ENCODE data around the gene RIMKLA.

RIMKLA gene

GRCh38 chr1:42430286-42431135 is 49.9 kb downstream of the RIMKLA start:
- no peak for DNase-seq (ENCODE audit: low read depth)

GRCh38 chr1:42431514-42431913 is 50.9 kb downstream of the RIMKLA start:
- no peak for DNase-seq (ENCODE audit: low read depth)

- no peak for DNase-seq (ENCODE audit: low read depth)
Measured at GRCh38 chr1:42432714-42433113, 52.1 kb downstream of the RIMKLA start.

- DNase-seq (ENCODE audit: low read depth) = no peak
Measured at GRCh38 chr1:42433369-42433768, 52.8 kb downstream of the RIMKLA start.

GRCh38 chr1:42434340-42434739 is 53.7 kb downstream of the RIMKLA start:
- DNase-seq (ENCODE audit: low read depth) = no peak

GRCh38 chr1:42439940-42440339 is 59.3 kb downstream of the RIMKLA start:
- DNase-seq (ENCODE audit: low read depth) = no peak

- DNase-seq (ENCODE audit: low read depth) = no peak
Measured at GRCh38 chr1:42442662-42443061, 62.1 kb downstream of the RIMKLA start.

GRCh38 chr1:42449256-42449655 is 68.7 kb downstream of the RIMKLA start:
- DNase-seq (ENCODE audit: low read depth) = no peak

- DNase-seq (ENCODE audit: low read depth) = no peak
Measured at GRCh38 chr1:42450061-42450460, 69.5 kb downstream of the RIMKLA start.

- DNase-seq (ENCODE audit: low read depth) = no peak
Measured at GRCh38 chr1:42453386-42453785, 72.8 kb downstream of the RIMKLA start.

GRCh38 chr1:42454403-42454802 is 73.8 kb downstream of the RIMKLA start:
- no peak for DNase-seq (ENCODE audit: low read depth)

- peak; percentile 85 for DNase-seq (ENCODE audit: low read depth)
Measured at GRCh38 chr1:42456010-42456753, 75.6 kb downstream of the RIMKLA start, which contains the start of the genes PPCS and ZMYND12. TSS of gene PPCS (plus strand) at chr1:42456543. CDS start at chr1:42456566, 23 bp downstream. TSS of gene ZMYND12 (minus strand) at chr1:42456022. CDS start at chr1:42455997, 25 bp downstream.

- peak; percentile 46 for DNase-seq (ENCODE audit: low read depth)
Measured at GRCh38 chr1:42456754-42457089, 76.1 kb downstream of the RIMKLA start.

- no peak for DNase-seq (ENCODE audit: low read depth)
Measured at GRCh38 chr1:42461196-42461595, 80.6 kb downstream of the RIMKLA start.

- DNase-seq (ENCODE audit: low read depth) = peak; percentile 90
Measured at GRCh38 chr1:42462828-42463763, 82.5 kb downstream of the RIMKLA start, which contains the start of gene CCDC30. TSS of gene CCDC30 (plus strand) at chr1:42463286. CDS start at chr1:42480552, 17,266 bp downstream.

GRCh38 chr1:42463921-42464320 is 83.3 kb downstream of the RIMKLA start:
- DNase-seq (ENCODE audit: low read depth) = no peak

GRCh38 chr1:42466030-42466429 is 85.4 kb downstream of the RIMKLA start:
- no peak for DNase-seq (ENCODE audit: low read depth)

- no peak for DNase-seq (ENCODE audit: low read depth)
Measured at GRCh38 chr1:42469727-42470126, 89.1 kb downstream of the RIMKLA start.
